Adrenal gland (tissue), 5 donors: Measurements from ENCODE around the gene CHST11.

Experiments
- CTCF ChIP-seq, 6 experiments: fragments of 450-650 bp in 4 of 6; fragments of 200-600 bp in 2 of 6; sonication (generic) in 1 of 6; IDR thresholded peaks; 1 replicate in 5 of 6; 2 replicates in 1 of 6; pipeline versions ENCODE4 v1.5.1 to v1.8.0; 2016 to 2021; ENCODE audit warnings: antibody characterized with exemption in 6 of 6, mild to moderate bottlenecking in 2 of 6, moderate library complexity in 1 of 6
- POLR2A ChIP-seq, 2 donors: fragments of 450-650 bp; IDR thresholded peaks; one replicate each; pipeline ENCODE4 v1.6.1; 2017; ENCODE audit warnings: antibody characterized with exemption in 2 of 2, mild to moderate bottlenecking in 2 of 2, moderate library complexity in 1 of 2
- donor health status: DM: no; HTN: no; CAD: no.

GRCh38 chr12:104407438-104407837, 49.3 kb upstream of the CHST11 start:
- TF ChIP-seq CTCF (IDR thresholded peaks at IDR 0.05) (no peak), POLR2A (IDR thresholded peaks at IDR 0.05) (no peak)
